Left ventricle myocardium inferior (tissue), 1 donor: ENCODE measurements around the gene SNN. TPM values are rescaled to one million over a fixed set of nuclear protein-coding genes. Genes with fewer than 3 reads are reported as not detected.

ENCODE experiments used
- DNase-seq: peaks from one replicate; pipeline ENCODE4 v3.0.0-alpha.2; 2020
- H3K27ac ChIP-seq: fragments of 200-600 bp; replicated peaks from 2 replicates; pipeline ENCODE4 v1.8.0; 2021
- H3K27me3 ChIP-seq: fragments of 200-600 bp; 2 replicates; pipeline ENCODE4 v1.8.0; 2021; ENCODE audit warnings: low read depth
- H3K36me3 ChIP-seq: fragments of 200-600 bp; 2 replicates; pipeline ENCODE4 v1.8.0; 2021
- H3K4me1 ChIP-seq: fragments of 200-600 bp; 2 replicates; pipeline ENCODE4 v1.8.0; 2021
- H3K4me3 ChIP-seq: fragments of 200-600 bp; 2 replicates; pipeline ENCODE4 v1.8.0; 2021; ENCODE audit warnings: mild to moderate bottlenecking, moderate library complexity
- H3K9me3 ChIP-seq: fragments of 200-600 bp; replicated peaks from 2 replicates; pipeline ENCODE4 v1.8.0; 2021
- intact Hi-C: fragments of 100-400 bp; cut with micrococcal nuclease; formaldehyde crosslinking; loops from one replicate; pipeline ENCODE4 v1.11.0; 2022
- total RNA-seq: library from RNA; stranded (reverse); fragmentation: NEBNext Ultra II Directional; extraction: Animal tissue kit (Norgen Biotek cat#: 25700); gene quantifications from one replicate; pipeline ENCODE4 v1.2.1, GENCODE V29; 2021
- TF ChIP-seq, protein P1 (sequence below): fragments of 200-600 bp; IDR thresholded peaks from 2 replicates; pipeline ENCODE4 v1.8.0; 2021; ENCODE audit warnings: antibody characterized with exemption, mild to moderate bottlenecking, borderline replicate concordance
- donor health status: DM: no; HTN: yes; CAD: no; lungs with severe emphysema.

Gene SNN
- total RNA-seq, 1 donor from 2014 or later: 28.2 TPM

DNA sequence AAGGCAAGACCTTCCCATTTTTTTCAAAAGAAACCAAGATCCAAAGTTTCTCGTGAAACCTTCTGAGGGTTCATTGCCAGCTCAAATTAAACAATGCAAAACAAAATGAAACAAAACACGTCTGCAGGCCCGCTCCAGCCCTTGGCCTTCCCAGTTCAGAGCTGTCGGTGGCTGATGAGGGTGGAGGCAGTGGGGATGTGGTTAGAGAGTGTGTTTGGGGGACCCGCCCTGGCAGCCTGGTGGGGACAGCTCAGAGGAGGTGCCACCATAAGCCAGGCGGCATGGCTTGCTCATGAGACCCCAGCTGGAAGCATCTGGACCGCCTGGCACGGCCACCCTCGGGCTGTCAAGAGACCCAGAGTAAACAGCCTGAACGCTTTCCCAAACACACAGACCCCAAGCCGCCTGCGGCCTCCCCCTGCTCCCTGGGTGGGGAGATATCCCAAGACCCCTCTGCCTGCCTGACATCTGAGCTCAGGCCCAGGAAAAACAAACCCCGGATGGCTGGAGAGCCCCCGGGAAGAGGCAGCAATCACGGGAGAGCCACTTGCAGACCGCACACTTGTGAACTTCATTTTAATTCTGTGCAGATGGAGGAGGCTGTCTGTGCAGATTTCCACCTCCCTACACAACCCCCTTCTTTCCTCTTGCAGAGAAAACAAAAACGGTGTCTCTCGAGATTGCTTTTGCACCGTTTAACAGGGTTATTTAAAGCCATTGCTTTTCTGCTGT, 46.2 kb upstream of the SNN start:
- TF ChIP-seq, protein P1, sequence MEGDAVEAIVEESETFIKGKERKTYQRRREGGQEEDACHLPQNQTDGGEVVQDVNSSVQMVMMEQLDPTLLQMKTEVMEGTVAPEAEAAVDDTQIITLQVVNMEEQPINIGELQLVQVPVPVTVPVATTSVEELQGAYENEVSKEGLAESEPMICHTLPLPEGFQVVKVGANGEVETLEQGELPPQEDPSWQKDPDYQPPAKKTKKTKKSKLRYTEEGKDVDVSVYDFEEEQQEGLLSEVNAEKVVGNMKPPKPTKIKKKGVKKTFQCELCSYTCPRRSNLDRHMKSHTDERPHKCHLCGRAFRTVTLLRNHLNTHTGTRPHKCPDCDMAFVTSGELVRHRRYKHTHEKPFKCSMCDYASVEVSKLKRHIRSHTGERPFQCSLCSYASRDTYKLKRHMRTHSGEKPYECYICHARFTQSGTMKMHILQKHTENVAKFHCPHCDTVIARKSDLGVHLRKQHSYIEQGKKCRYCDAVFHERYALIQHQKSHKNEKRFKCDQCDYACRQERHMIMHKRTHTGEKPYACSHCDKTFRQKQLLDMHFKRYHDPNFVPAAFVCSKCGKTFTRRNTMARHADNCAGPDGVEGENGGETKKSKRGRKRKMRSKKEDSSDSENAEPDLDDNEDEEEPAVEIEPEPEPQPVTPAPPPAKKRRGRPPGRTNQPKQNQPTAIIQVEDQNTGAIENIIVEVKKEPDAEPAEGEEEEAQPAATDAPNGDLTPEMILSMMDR: no peak
- intact Hi-C loops: no loop called here
- Histone ChIP-seq H3K27me3 (no peaks in the 10 kb centered on the region), H3K36me3 (no peaks in the 10 kb centered on the region), H3K9me3 (no peaks in the 10 kb centered on the region), H3K4me1 (peaks cover 3% of the 10 kb centered on the region), H3K27ac (peak overlapping the region; percentile 60), H3K4me3 (peak overlapping the region; percentile 41)
- no peak for DNase-seq

DNA sequence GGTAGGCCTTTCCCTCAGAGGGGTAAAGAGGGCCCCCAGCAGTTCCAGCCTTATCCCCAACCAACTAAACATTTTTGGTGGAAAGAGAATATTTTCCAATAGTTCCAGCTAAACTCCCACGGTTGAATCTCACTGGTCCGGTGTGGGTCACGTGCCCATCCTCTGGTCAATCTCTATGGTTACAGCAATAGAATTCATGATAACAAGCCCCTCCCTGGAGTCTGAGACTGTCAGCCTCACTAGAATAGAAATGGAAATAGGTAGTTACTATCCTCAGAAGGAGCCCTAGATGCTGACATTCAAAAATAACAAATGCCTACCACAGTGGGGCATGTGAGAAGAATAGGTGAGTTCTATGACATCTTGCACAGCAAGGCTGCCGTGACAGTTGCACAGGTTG, 44.0 kb upstream of the SNN start:
- no peaks in the 10 kb centered on the region for H3K9me3 ChIP-seq
- no peak overlapping the region for H3K27ac ChIP-seq
- H3K4me1 ChIP-seq: peaks cover 10% of the 10 kb centered on the region
- no peaks in the 10 kb centered on the region for H3K27me3 ChIP-seq
- H3K36me3 ChIP-seq: no peaks in the 10 kb centered on the region
- H3K4me3 ChIP-seq: no peak overlapping the region
- no peak for DNase-seq
- intact Hi-C loops: no loop called here
- TF ChIP-seq, protein P1: no peak

DNA sequence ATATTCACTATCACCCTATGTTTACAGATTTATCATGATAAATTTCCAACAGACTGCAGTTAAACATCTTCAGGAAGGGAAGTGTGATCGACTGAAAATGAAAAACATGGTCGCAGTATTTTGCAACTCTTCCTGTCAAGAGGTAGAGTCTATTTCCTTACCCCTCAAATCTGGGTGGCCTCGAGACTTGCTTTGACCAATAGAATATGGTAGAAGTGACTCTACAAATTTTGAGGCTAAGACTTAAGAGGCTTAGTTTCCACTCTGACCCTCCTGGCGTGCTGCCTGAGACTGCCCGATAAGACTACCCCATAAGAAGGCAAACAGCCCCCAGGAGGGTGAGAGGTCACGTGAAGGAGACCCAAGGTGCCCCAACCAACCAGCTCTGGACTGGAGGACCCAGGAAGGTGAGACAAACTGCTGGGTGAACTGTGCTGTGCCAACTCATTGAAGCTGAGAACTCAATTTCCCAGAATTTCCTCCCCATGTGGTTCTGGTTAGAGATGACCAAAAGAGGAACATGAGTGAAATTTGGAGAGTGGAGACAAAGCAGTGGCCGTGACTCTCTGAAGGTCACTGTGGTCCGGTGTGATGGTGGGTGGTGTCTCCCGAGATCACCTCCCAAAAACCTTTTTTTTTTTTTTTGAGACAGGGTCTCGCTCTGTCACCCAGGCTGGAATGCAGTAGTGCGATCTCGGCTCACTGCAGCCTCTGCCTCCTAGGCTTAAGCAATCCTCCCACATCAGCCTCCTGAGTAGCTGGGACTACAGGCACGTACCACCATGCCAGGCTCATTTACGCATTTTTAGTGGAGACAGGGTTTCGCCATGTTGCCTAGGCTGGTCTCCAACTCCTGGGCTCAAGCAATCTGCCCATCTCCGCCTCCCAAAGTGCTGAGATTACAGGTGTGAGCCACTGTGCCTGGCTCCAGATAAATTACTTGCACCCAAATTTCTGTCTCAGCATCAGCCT, 43.3 kb upstream of the SNN start:
- Histone ChIP-seq H3K27me3 (no peaks in the 10 kb centered on the region), H3K36me3 (no peaks in the 10 kb centered on the region), H3K4me1 (peaks cover 8% of the 10 kb centered on the region), H3K9me3 (no peaks in the 10 kb centered on the region), H3K4me3 (no peak overlapping the region), H3K27ac (no peak overlapping the region)
- no peak for DNase-seq
- intact Hi-C loops: no loop called here
- TF ChIP-seq, protein P1: no peak

DNA sequence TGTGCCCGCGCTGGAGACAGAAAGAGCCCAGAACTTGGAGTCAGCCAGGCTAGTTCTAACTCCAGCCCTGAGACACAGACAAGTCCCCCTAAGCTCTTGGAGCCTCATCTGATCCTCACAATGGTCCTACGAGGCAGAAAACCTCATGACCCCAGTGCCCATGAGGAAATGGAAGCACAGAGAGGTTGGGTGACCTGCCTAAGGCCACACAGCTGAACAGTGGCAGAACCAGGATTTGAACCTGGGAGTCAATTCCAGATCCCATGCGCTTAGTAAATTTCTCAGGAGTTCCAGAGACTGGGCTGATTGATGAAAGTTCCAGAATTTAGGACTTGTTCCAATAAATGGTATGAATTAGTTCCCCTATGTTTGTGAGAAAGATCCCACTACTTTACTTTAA, 42.5 kb upstream of the SNN start:
- TF ChIP-seq, protein P1: no peak
- no peak for DNase-seq
- H3K27ac ChIP-seq: no peak overlapping the region
- H3K27me3 ChIP-seq: no peaks in the 10 kb centered on the region
- H3K9me3 ChIP-seq: no peaks in the 10 kb centered on the region
- H3K4me1 ChIP-seq: peaks cover 8% of the 10 kb centered on the region
- H3K4me3 ChIP-seq: no peak overlapping the region
- H3K36me3 ChIP-seq: no peaks in the 10 kb centered on the region
- intact Hi-C loops: no loop called here

DNA sequence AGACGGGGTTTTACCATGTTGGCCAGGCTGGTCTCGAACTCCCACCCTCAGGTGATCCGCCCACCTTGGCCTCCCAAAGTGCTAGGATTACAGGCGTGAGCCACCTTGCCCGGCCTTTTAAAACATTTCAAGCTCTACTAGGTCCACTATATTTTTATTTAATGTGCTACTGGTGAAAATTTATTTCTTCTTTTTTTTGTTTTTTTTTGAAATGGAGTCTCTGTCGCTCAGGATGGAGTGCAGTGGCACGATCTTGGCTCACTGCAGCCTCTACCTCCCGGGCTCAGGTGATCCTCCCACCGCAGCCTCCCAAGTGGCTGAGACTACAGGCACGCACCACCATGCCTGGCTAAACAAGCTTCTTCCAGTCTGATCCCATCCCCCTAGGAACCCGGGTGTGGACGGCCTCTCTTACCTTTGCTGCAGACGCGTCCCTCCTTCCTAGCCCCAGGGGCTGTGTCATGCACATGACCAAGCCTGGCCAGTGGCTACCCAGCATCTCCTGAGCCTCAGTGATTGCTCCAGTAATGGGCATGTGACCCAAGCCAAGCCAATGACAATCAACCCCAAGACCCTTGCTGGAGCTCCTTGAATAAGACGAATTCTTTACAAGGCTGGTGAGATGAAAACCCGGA, 41.5 kb upstream of the SNN start:
- TF ChIP-seq, protein P1: no peak
- peak overlapping the region; percentile 72 for H3K27ac ChIP-seq

More for the DNA sequence above, 41.5 kb upstream of the SNN start:
- H3K36me3 ChIP-seq: no peaks in the 10 kb centered on the region
- peaks cover 8% of the 10 kb centered on the region for H3K4me1 ChIP-seq
- DNase-seq: no peak
- intact Hi-C loops: no loop called here
- H3K4me3 ChIP-seq: no peak overlapping the region
- H3K9me3 ChIP-seq: no peaks in the 10 kb centered on the region
- H3K27me3 ChIP-seq: no peaks in the 10 kb centered on the region
